Uterus (tissue), 2 donors: ENCODE data around the gene C18orf63.

Source experiments
- POLR2A ChIP-seq, 2 donors: fragments of 450-650 bp; IDR thresholded peaks; one replicate each; pipeline ENCODE4 v1.6.1; 2016; ENCODE audit warnings: antibody characterized with exemption in 2 of 2, mild to moderate bottlenecking in 1 of 2, moderate library complexity in 1 of 2
- TF ChIP-seq, protein P1 (sequence below), 4 experiments: fragments of 200-600 bp in 2 of 4; fragments of 450-650 bp in 2 of 4; sonication (generic) in 2 of 4; IDR thresholded peaks; one replicate each; pipeline ENCODE4 v1.5.1; 2016 to 2019; ENCODE audit warnings: antibody characterized with exemption in 4 of 4, mild to moderate bottlenecking in 2 of 4, moderate library complexity in 1 of 4

GRCh38 chr18:74334242-74334893, 18.7 kb downstream of the C18orf63 start:
- TF ChIP-seq POLR2A (IDR thresholded peaks at IDR 0.05), result no peak
- TF ChIP-seq, protein P1, sequence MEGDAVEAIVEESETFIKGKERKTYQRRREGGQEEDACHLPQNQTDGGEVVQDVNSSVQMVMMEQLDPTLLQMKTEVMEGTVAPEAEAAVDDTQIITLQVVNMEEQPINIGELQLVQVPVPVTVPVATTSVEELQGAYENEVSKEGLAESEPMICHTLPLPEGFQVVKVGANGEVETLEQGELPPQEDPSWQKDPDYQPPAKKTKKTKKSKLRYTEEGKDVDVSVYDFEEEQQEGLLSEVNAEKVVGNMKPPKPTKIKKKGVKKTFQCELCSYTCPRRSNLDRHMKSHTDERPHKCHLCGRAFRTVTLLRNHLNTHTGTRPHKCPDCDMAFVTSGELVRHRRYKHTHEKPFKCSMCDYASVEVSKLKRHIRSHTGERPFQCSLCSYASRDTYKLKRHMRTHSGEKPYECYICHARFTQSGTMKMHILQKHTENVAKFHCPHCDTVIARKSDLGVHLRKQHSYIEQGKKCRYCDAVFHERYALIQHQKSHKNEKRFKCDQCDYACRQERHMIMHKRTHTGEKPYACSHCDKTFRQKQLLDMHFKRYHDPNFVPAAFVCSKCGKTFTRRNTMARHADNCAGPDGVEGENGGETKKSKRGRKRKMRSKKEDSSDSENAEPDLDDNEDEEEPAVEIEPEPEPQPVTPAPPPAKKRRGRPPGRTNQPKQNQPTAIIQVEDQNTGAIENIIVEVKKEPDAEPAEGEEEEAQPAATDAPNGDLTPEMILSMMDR (IDR thresholded peaks at IDR 0.05), result no peak
